RWPE2 (cell line): ENCODE data around the gene HCFC2.

Source experiments
- ATAC-seq: fragments of 200-7000 bp; cut with Tn5 transposase; 3 replicates; pipeline ENCODE4 v1.9.1; 2021; ENCODE audit warnings: low read depth
- DNase-seq: peaks from one replicate; pipeline ENCODE4 v3.0.0-alpha.2; 2020; ENCODE audit warnings: low spot score
- H3K27ac ChIP-seq: fragments of 450-650 bp; 2 replicates; pipeline ENCODE4 v1.5.1; 2017; ENCODE audit warnings: mild to moderate bottlenecking; ENCODE audit not compliant: poor library complexity, severe bottlenecking
- H3K27me3 ChIP-seq: fragments of 250-450 bp; sonication (Bioruptor Pico); 2 replicates; pipeline ENCODE4 v1.5.1; 2021; ENCODE audit warnings: mild to moderate bottlenecking, moderate library complexity; ENCODE audit not compliant: insufficient read depth, poor library complexity, severe bottlenecking
- H3K36me3 ChIP-seq: fragments of 250-450 bp; sonication (Bioruptor Pico); 2 replicates; pipeline ENCODE4 v1.5.1; 2020; ENCODE audit warnings: low read depth, mild to moderate bottlenecking, moderate library complexity
- H3K4me1 ChIP-seq: fragments of 250-450 bp; sonication (Bioruptor Pico); 2 replicates; pipeline ENCODE4 v1.5.1; 2021; ENCODE audit warnings: mild to moderate bottlenecking, moderate library complexity; ENCODE audit not compliant: insufficient read depth, poor library complexity, severe bottlenecking
- H3K4me3 ChIP-seq: fragments of 250-450 bp; sonication (Bioruptor Pico); 2 replicates; pipeline ENCODE4 v1.5.1; 2021; ENCODE audit warnings: mild to moderate bottlenecking, moderate library complexity; ENCODE audit not compliant: severe bottlenecking
- H3K9me3 ChIP-seq: fragments of 250-450 bp; sonication (Bioruptor Pico); 2 replicates; pipeline ENCODE4 v1.5.1; 2021; ENCODE audit warnings: mild to moderate bottlenecking, moderate library complexity; ENCODE audit not compliant: severe bottlenecking
- CTCF ChIP-seq: fragments of 450-650 bp; IDR thresholded peaks from one replicate; pipeline ENCODE4 v1.5.1; 2017; ENCODE audit warnings: mild to moderate bottlenecking, moderate library complexity; ENCODE audit not compliant: poor library complexity, severe bottlenecking

Gene HCFC2

GRCh38 chr12:104147346-104147745, 83.0 kb downstream of the HCFC2 start:
- no peak overlapping the region for H3K27ac ChIP-seq
- no peaks in the 10 kb centered on the region for H3K27me3 ChIP-seq
- H3K4me1 ChIP-seq = no peaks in the 10 kb centered on the region
- TF ChIP-seq CTCF = no peak
- H3K4me3 ChIP-seq = no peak overlapping the region
- no peaks in the 10 kb centered on the region for H3K36me3 ChIP-seq
- DNase-seq (no peak), ATAC-seq (no peak)
- H3K9me3 ChIP-seq = no peaks in the 10 kb centered on the region

GRCh38 chr12:104150416-104150815, 86.1 kb downstream of the HCFC2 start:
- DNase-seq = no peak
- Histone ChIP-seq H3K4me1 (no peaks in the 10 kb centered on the region), H3K9me3 (no peaks in the 10 kb centered on the region), H3K36me3 (no peaks in the 10 kb centered on the region), H3K4me3 (no peak overlapping the region), H3K27me3 (no peaks in the 10 kb centered on the region), H3K27ac (no peak overlapping the region)
- no peak for TF ChIP-seq CTCF
- ATAC-seq = no peak

- Histone ChIP-seq H3K4me3 (no peak overlapping the region), H3K36me3 (no peaks in the 10 kb centered on the region), H3K27me3 (no peaks in the 10 kb centered on the region), H3K9me3 (no peaks in the 10 kb centered on the region), H3K27ac (no peak overlapping the region), H3K4me1 (no peaks in the 10 kb centered on the region)
- TF ChIP-seq CTCF = no peak
- DNase-seq = no peak
- no peak for ATAC-seq
Measured at GRCh38 chr12:104152685-104153241, 88.4 kb downstream of the HCFC2 start.

- no peak overlapping the region for H3K4me3 ChIP-seq
- H3K36me3 ChIP-seq = no peaks in the 10 kb centered on the region
- ATAC-seq (no peak), DNase-seq (no peak)
- H3K4me1 ChIP-seq = no peaks in the 10 kb centered on the region
- no peak overlapping the region for H3K27ac ChIP-seq
- no peaks in the 10 kb centered on the region for H3K9me3 ChIP-seq
- H3K27me3 ChIP-seq = no peaks in the 10 kb centered on the region
- no peak for TF ChIP-seq CTCF
Measured at GRCh38 chr12:104154286-104154685, 90.0 kb downstream of the HCFC2 start.

- Histone ChIP-seq H3K36me3 (no peaks in the 10 kb centered on the region), H3K27ac (no peak overlapping the region), H3K4me3 (no peak overlapping the region), H3K4me1 (no peaks in the 10 kb centered on the region), H3K27me3 (no peaks in the 10 kb centered on the region), H3K9me3 (no peaks in the 10 kb centered on the region)
- no peak for ATAC-seq
- no peak for TF ChIP-seq CTCF
- no peak for DNase-seq
Measured at GRCh38 chr12:104154806-104155205, 90.5 kb downstream of the HCFC2 start.
